ENCODE data around the gene ZDHHC9. TPM values are rescaled to one million over a fixed set of nuclear protein-coding genes. Genes with fewer than 3 reads are reported as not detected.

Gene ZDHHC9
- total RNA-seq, 2 experiments from 2014 or later, result 10.4 to 11.1 TPM

GRCh38 chrX:129808158-129808828, 35.4 kb downstream of the ZDHHC9 start:
- CTCF ChIA-PET, result interaction anchor here (0.7 to 1.6 kb wide), 4 partner anchors 10 to 52 kb away, joined by 3 to 4 read pairs (median 4); no protein-coding TSS in a partner anchor
- H3K4me1 Mint-ChIP-seq (ENCODE audit: low read depth), result peaks cover 26% of the 10 kb centered on the region
- ATAC-seq (no peak), DNase-seq (no peak)
- TF ChIP-seq CTCF (IDR thresholded peaks at IDR 0.05), result no peak
- no peaks in the 10 kb centered on the region for H3K27me3 Mint-ChIP-seq
- no peak overlapping the region for H3K4me3 Mint-ChIP-seq
- peaks cover 34% of the 10 kb centered on the region for H3K36me3 Mint-ChIP-seq (ENCODE audit: low read depth)
- POLR2A ChIA-PET, result interaction anchor here (1.2 kb wide), 1 partner anchor 32 kb away, joined by 3 read pairs; no protein-coding TSS in a partner anchor
- peak overlapping the region; percentile 73 for H3K27ac Mint-ChIP-seq
- intact Hi-C loops (cut with micrococcal nuclease), result no loop called here
- no peaks in the 10 kb centered on the region for H3K9me3 Mint-ChIP-seq

- peaks cover 27% of the 10 kb centered on the region for H3K4me1 Mint-ChIP-seq (ENCODE audit: low read depth)
Measured at GRCh38 chrX:129804806-129805205, 38.9 kb downstream of the ZDHHC9 start.

GRCh38 chrX:129802863-129803262, 40.8 kb downstream of the ZDHHC9 start:
- Mint-ChIP-seq H3K36me3 (ENCODE audit: low read depth) (peaks cover 18% of the 10 kb centered on the region), H3K4me1 (ENCODE audit: low read depth) (peaks cover 27% of the 10 kb centered on the region), H3K9me3 (no peaks in the 10 kb centered on the region), H3K4me3 (no peak overlapping the region), H3K27ac (no peak overlapping the region), H3K27me3 (no peaks in the 10 kb centered on the region)
- POLR2A ChIA-PET, result no interaction called here
- DNase-seq (no peak), ATAC-seq (no peak)
- intact Hi-C loops (cut with micrococcal nuclease), result no loop called here
- CTCF ChIA-PET, result interaction anchor here (0.8 kb wide), 1 partner anchor 20 kb away, joined by 4 read pairs; no protein-coding TSS in a partner anchor
- no peak for TF ChIP-seq CTCF (IDR thresholded peaks at IDR 0.05)

More at GRCh38 chrX:129804806-129805205, 38.9 kb downstream of the ZDHHC9 start:
- no peak for ATAC-seq
- intact Hi-C loops (cut with micrococcal nuclease), result no loop called here
- DNase-seq, result no peak
- Mint-ChIP-seq H3K36me3 (ENCODE audit: low read depth) (peaks cover 20% of the 10 kb centered on the region), H3K9me3 (no peaks in the 10 kb centered on the region), H3K4me3 (no peak overlapping the region), H3K27me3 (no peaks in the 10 kb centered on the region), H3K27ac (no peak overlapping the region)
- CTCF ChIA-PET, result no interaction called here
- no peak for TF ChIP-seq CTCF (IDR thresholded peaks at IDR 0.05)
- POLR2A ChIA-PET, result no interaction called here

GRCh38 chrX:129800186-129800585, 43.5 kb downstream of the ZDHHC9 start:
- no peak for TF ChIP-seq CTCF (IDR thresholded peaks at IDR 0.05)

GRCh38 chrX:129798888-129799287, 44.8 kb downstream of the ZDHHC9 start:
- TF ChIP-seq CTCF (IDR thresholded peaks at IDR 0.05), result no peak
- ATAC-seq (peak; percentile 85), DNase-seq (peak; percentile 71)
- intact Hi-C loops (cut with micrococcal nuclease), result no loop called here
- peak overlapping the region; percentile 69 for H3K27ac Mint-ChIP-seq
- no peaks in the 10 kb centered on the region for H3K27me3 Mint-ChIP-seq
- H3K4me1 Mint-ChIP-seq (ENCODE audit: low read depth), result peaks cover 33% of the 10 kb centered on the region
- peaks cover 18% of the 10 kb centered on the region for H3K36me3 Mint-ChIP-seq (ENCODE audit: low read depth)
- ChIA-PET CTCF (interaction anchor here (0.7 to 3.3 kb wide), 4 partner anchors 8 to 43 kb away, joined by 3 to 11 read pairs (median 4); no protein-coding TSS in a partner anchor), POLR2A (interaction anchor here (0.7 to 3.5 kb wide), 5 partner anchors 9 to 43 kb away, joined by 3 to 15 read pairs (median 6); no protein-coding TSS in a partner anchor)
- no peaks in the 10 kb centered on the region for H3K9me3 Mint-ChIP-seq
- H3K4me3 Mint-ChIP-seq, result no peak overlapping the region

More at GRCh38 chrX:129800186-129800585, 43.5 kb downstream of the ZDHHC9 start:
- DNase-seq (no peak), ATAC-seq (no peak)
- ChIA-PET POLR2A (interaction anchor here (1.9 to 3.5 kb wide), 2 partner anchors 14 to 18 kb away, joined by 6 to 15 read pairs; no protein-coding TSS in a partner anchor), CTCF (interaction anchor here (1.2 to 3.3 kb wide), 3 partner anchors 28 to 261 kb away, joined by 3 to 11 read pairs (median 5); no protein-coding TSS in a partner anchor)
- peaks cover 18% of the 10 kb centered on the region for H3K36me3 Mint-ChIP-seq (ENCODE audit: low read depth)
- H3K27me3 Mint-ChIP-seq, result no peaks in the 10 kb centered on the region
- no peak overlapping the region for H3K4me3 Mint-ChIP-seq
- intact Hi-C loops (cut with micrococcal nuclease), result no loop called here
- peak overlapping the region; percentile 72 for H3K27ac Mint-ChIP-seq
- H3K4me1 Mint-ChIP-seq (ENCODE audit: low read depth), result peaks cover 31% of the 10 kb centered on the region
- no peaks in the 10 kb centered on the region for H3K9me3 Mint-ChIP-seq

All from activated CD8-positive, alpha-beta T cell treated with anti-CD3 and anti-CD28 coated beads for 36 hours (primary cell).